ENCODE results near the gene SEC31B. TPM values are rescaled to one million over a fixed set of nuclear protein-coding genes. Genes with fewer than 3 reads are reported as not detected.
A peak's percentile ranks its signal among the peaks of the same experiment; 100 is the strongest.

Gene SEC31B
- total RNA-seq: 1 to 10 TPM; 2.4 to 9.1 (median 4.7) TPM
- long read RNA-seq: 0 reads

- TF ChIP-seq CTCF (IDR thresholded peaks at IDR 0.05) (no peak), POLR2A (IDR thresholded peaks at IDR 0.05) (no peak)
- Histone ChIP-seq H3K27me3 (no peaks in the 10 kb centered on the region), H3K4me1 (peaks cover 0 to 40% (median 11%) of the 10 kb centered on the region in 4 donors), H3K4me3 (peak within 1 kb of the TSS; percentile 47 to 59 (median 59)), H3K9me3 (no peaks in the 10 kb centered on the region), H3K27ac (peak within 1 kb of the TSS in 2 of 3 donors; percentile 16 to 39), H3K36me3 (peaks cover 0 to 15% (median 8%) of the 10 kb centered on the region in 4 donors)
- DNase-seq (peak; percentile 72 to 82 (median 81)), ATAC-seq (peak; percentile 79 to 92 (median 88))
- whole genome bisulfite sequencing (ENCODE audit: insufficient coverage, low coverage, low lambda C conversion rate, missing lambda C conversion rate): 15% methylated on average over 31 of the region's 72 CpGs
- intact Hi-C loops (cut with DNase I): no loop called here
Observed at GRCh38 chr10:100519311-100520051, at the start of gene SEC31B. Gene SEC31B, minus strand, starts transcription at chr10:100519861. Its CDS starts 2,909 bp downstream, at chr10:100516952.

- intact Hi-C loops (cut with DNase I): loop anchor here (10.0 kb wide), 3 partner anchors 176 to 306 kb away; partner anchors contain the start of gene PAX2 (in 1 of the 2)
- H3K4me1 ChIP-seq: no peaks in the 10 kb centered on the region
- H3K27ac ChIP-seq: no peak overlapping the region
- DNase-seq (no peak), ATAC-seq (no peak)
- no peak overlapping the region for H3K4me3 ChIP-seq
- WGBS (ENCODE audit: insufficient coverage, low coverage, low lambda C conversion rate, missing lambda C conversion rate): 68% methylated on average over 2 of the region's 3 CpGs
- TF ChIP-seq CTCF (IDR thresholded peaks at IDR 0.05): no peak
- TF ChIP-seq POLR2A (IDR thresholded peaks at IDR 0.05): no peak
- H3K36me3 ChIP-seq: no peaks in the 10 kb centered on the region
- H3K9me3 ChIP-seq: no peaks in the 10 kb centered on the region
- no peaks in the 10 kb centered on the region for H3K27me3 ChIP-seq
Observed at GRCh38 chr10:100568912-100569311, 49.3 kb upstream of the SEC31B start.

GRCh38 chr10:100567826-100568225 lies 48.2 kb upstream of the SEC31B start:
- H3K27me3 ChIP-seq: no peaks in the 10 kb centered on the region
- no peak for TF ChIP-seq CTCF (IDR thresholded peaks at IDR 0.05)
- TF ChIP-seq POLR2A (IDR thresholded peaks at IDR 0.05): no peak
- intact Hi-C loops (cut with DNase I): loop anchor here (10.0 kb wide), 3 partner anchors 177 to 307 kb away; partner anchors contain the start of gene PAX2 (in 1 of the 2)
- no peak overlapping the region for H3K4me3 ChIP-seq
- 19% methylated on average over 6 of the region's 6 CpGs for WGBS (ENCODE audit: insufficient coverage, low coverage, low lambda C conversion rate, missing lambda C conversion rate)
- no peaks in the 10 kb centered on the region for H3K36me3 ChIP-seq
- DNase-seq: no peak
- ATAC-seq: no peak
- H3K27ac ChIP-seq: no peak overlapping the region
- no peaks in the 10 kb centered on the region for H3K4me1 ChIP-seq
- no peaks in the 10 kb centered on the region for H3K9me3 ChIP-seq

GRCh38 chr10:100567249-100567648 lies 47.6 kb upstream of the SEC31B start:
- TF ChIP-seq CTCF (IDR thresholded peaks at IDR 0.05): no peak
- TF ChIP-seq POLR2A (IDR thresholded peaks at IDR 0.05): no peak
- ATAC-seq: no peak
- H3K27ac ChIP-seq: no peak overlapping the region
- H3K36me3 ChIP-seq: no peaks in the 10 kb centered on the region
- DNase-seq: no peak
- H3K9me3 ChIP-seq: no peaks in the 10 kb centered on the region
- intact Hi-C loops (cut with DNase I): loop anchor here (10.0 kb wide), 3 partner anchors 178 to 308 kb away; partner anchors contain the start of gene PAX2 (in 1 of the 2)
- H3K27me3 ChIP-seq: no peaks in the 10 kb centered on the region
- H3K4me3 ChIP-seq: no peak overlapping the region
- peaks cover 0 to 4% (median 0%) of the 10 kb centered on the region in 4 donors for H3K4me1 ChIP-seq
- WGBS (ENCODE audit: insufficient coverage, low coverage, low lambda C conversion rate, missing lambda C conversion rate): 39% methylated on average over 8 of the region's 11 CpGs

Data from right lobe of liver (tissue), 6 donors.